NCI-H82 (cell line): ENCODE results near the gene GANAB.
A peak's percentile ranks its signal among the peaks of the same experiment; 100 is the strongest.
"Not testable (repeated sequence)": the region's sequence is repeated elsewhere in the genome, so short reads cannot be mapped to it uniquely, and the experiment has no call there.

Source experiments
- DNase-seq: peaks from one replicate; lab custom pipeline; 2025; lab: John Stamatoyannopoulos, UW

The GANAB gene

GRCh38 chr11:62645946-62646824 lies at the start of gene GANAB:
GANAB (minus strand) TSS chr11:62646613; CDS start chr11:62646599, 14 bp downstream.
- DNase-seq = peak; percentile 98

- DNase-seq = peak; percentile 86
Measured at GRCh38 chr11:62694455-62695167, 48.2 kb upstream of the GANAB start.

- not testable (repeated sequence) for DNase-seq
Measured at GRCh38 chr11:62693624-62694023, 47.2 kb upstream of the GANAB start.

- peak; percentile 29 for DNase-seq
Measured at GRCh38 chr11:62689421-62690183, 43.2 kb upstream of the GANAB start, which contains the start of gene LRRN4CL. LRRN4CL (minus strand) TSS chr11:62689530; CDS start chr11:62688508, 1,022 bp downstream.

- DNase-seq = no peak
Measured at GRCh38 chr11:62688491-62688890, 42.1 kb upstream of the GANAB start.

GRCh38 chr11:62687508-62688396 lies 41.3 kb upstream of the GANAB start:
- no peak for DNase-seq

- DNase-seq = no peak
Measured at GRCh38 chr11:62682518-62682917, 36.1 kb upstream of the GANAB start.

- DNase-seq = peak; percentile 79
Measured at GRCh38 chr11:62680825-62681240, 34.4 kb upstream of the GANAB start.

- DNase-seq = peak; percentile 90
Measured at GRCh38 chr11:62678770-62679696, 32.6 kb upstream of the GANAB start, which contains the start of gene UBXN1. UBXN1 (minus strand) TSS chr11:62679073; CDS start chr11:62678923, 150 bp downstream.

GRCh38 chr11:62678433-62678769 lies 32.0 kb upstream of the GANAB start:
- DNase-seq = no peak

GRCh38 chr11:62677714-62678113 lies 31.3 kb upstream of the GANAB start:
- no peak for DNase-seq

GRCh38 chr11:62677156-62677555 lies 30.7 kb upstream of the GANAB start:
- DNase-seq = no peak

- DNase-seq = peak; percentile 20
Measured at GRCh38 chr11:62676698-62677097, 30.3 kb upstream of the GANAB start.

GRCh38 chr11:62675415-62675814 lies 29.0 kb upstream of the GANAB start:
- DNase-seq = not testable (repeated sequence)

GRCh38 chr11:62673196-62673525 lies 26.7 kb upstream of the GANAB start:
- DNase-seq = no peak

GRCh38 chr11:62671608-62672389 lies 25.4 kb upstream of the GANAB start, which contains the start of the genes LBHD1 and UQCC3:
LBHD1 (minus strand) TSS chr11:62672267; CDS start chr11:62670031, 2,236 bp downstream.
UQCC3 (plus strand) TSS chr11:62671673; CDS start chr11:62671746, 73 bp downstream.
- DNase-seq = peak; percentile 93

GRCh38 chr11:62671236-62671607 lies 24.8 kb upstream of the GANAB start:
- no peak for DNase-seq

- DNase-seq = peak; percentile 88
Measured at GRCh38 chr11:62669420-62670161, 23.2 kb upstream of the GANAB start.
